Stimulated activated memory B cell treated with anti-CD40 and anti-IgM and Interleukin-4, amounts not matched to agents 10 μg/mL and 1 μg/mL and 100 μg/mL, for 72 hours (primary cell): Measurements from ENCODE around the gene DPP6.

ENCODE experiments used
- ATAC-seq: fragments of 150-1000 bp; cut with Tn5 transposase; 2 replicates; pipeline ENCODE4 v1.10.0; 2021
- H3K27ac Mint-ChIP-seq: one replicate; pipeline ENCODE4 v1.8.0; 2022; ENCODE audit warnings: mild to moderate bottlenecking, mixed read lengths
- H3K27me3 Mint-ChIP-seq: one replicate; pipeline ENCODE4 v1.8.0; 2022; ENCODE audit warnings: mixed read lengths
- H3K36me3 Mint-ChIP-seq: one replicate; pipeline ENCODE4 v1.8.0; 2022; ENCODE audit warnings: mixed read lengths
- H3K4me1 Mint-ChIP-seq: one replicate; pipeline ENCODE4 v1.8.0; 2022; ENCODE audit warnings: mixed read lengths
- H3K4me3 Mint-ChIP-seq: one replicate; pipeline ENCODE4 v1.8.0; 2022; ENCODE audit warnings: mild to moderate bottlenecking, moderate library complexity, mixed read lengths
- H3K9me3 Mint-ChIP-seq: one replicate; pipeline ENCODE4 v1.8.0; 2022; ENCODE audit warnings: mixed read lengths

Gene DPP6

GRCh38 chr7:154781369-154782303 lies 729.4 kb downstream of the DPP6 start:
- no peak for ATAC-seq
- Mint-ChIP-seq H3K9me3 (peaks cover 22% of the 10 kb centered on the region), H3K4me3 (no peak overlapping the region), H3K27me3 (no peaks in the 10 kb centered on the region), H3K27ac (no peak overlapping the region), H3K36me3 (peaks cover 4% of the 10 kb centered on the region), H3K4me1 (peaks cover 6% of the 10 kb centered on the region)

DNA sequence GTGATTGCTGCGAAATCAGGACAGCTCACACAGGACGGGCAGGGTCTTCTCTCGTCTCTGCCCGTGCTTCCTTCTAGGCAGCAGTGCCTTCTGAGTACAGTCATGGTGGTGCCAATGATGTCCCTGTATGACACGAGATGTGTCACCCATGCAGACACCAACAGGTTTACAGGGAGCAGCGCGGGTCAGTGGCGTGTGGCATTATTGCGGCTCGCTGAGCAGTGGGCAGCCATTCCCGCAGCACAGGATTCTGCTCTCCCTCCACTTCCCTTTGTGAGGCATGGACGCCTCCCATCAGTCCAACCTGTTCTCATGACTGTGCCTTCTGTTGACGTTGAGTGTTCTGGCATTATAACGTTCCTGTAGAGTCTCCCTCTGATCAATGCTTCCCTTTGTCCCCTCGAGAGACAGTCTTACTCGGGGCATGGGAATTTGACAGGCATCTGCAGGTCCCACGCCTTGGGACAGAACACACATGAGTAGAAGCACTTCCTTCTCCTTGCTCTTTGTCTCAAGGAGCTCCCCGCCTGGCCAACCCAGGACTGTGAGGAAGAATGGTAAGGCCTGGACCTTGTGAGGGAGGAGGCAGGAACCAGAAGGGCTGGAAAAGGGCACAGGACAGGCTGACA lies 731.2 kb downstream of the DPP6 start:
- ATAC-seq: no peak
- no peaks in the 10 kb centered on the region for H3K4me1 Mint-ChIP-seq
- H3K36me3 Mint-ChIP-seq: peaks cover 4% of the 10 kb centered on the region
- H3K4me3 Mint-ChIP-seq: no peak overlapping the region
- peaks cover 26% of the 10 kb centered on the region for H3K9me3 Mint-ChIP-seq
- H3K27me3 Mint-ChIP-seq: peaks cover under 1% of the 10 kb centered on the region
- no peak overlapping the region for H3K27ac Mint-ChIP-seq

GRCh38 chr7:154785898-154786297 lies 733.7 kb downstream of the DPP6 start:
- Mint-ChIP-seq H3K36me3 (no peaks in the 10 kb centered on the region), H3K27ac (no peak overlapping the region), H3K27me3 (peaks cover 13% of the 10 kb centered on the region), H3K4me1 (no peaks in the 10 kb centered on the region), H3K9me3 (peaks cover 16% of the 10 kb centered on the region), H3K4me3 (no peak overlapping the region)
- no peak for ATAC-seq

- H3K4me1 Mint-ChIP-seq: no peaks in the 10 kb centered on the region
- H3K9me3 Mint-ChIP-seq: peaks cover 15% of the 10 kb centered on the region
- no peak for ATAC-seq
- H3K4me3 Mint-ChIP-seq: no peak overlapping the region
- no peaks in the 10 kb centered on the region for H3K36me3 Mint-ChIP-seq
- H3K27me3 Mint-ChIP-seq: peaks cover 33% of the 10 kb centered on the region
- no peak overlapping the region for H3K27ac Mint-ChIP-seq
Observed at GRCh38 chr7:154789404-154789803, 737.2 kb downstream of the DPP6 start.

DNA sequence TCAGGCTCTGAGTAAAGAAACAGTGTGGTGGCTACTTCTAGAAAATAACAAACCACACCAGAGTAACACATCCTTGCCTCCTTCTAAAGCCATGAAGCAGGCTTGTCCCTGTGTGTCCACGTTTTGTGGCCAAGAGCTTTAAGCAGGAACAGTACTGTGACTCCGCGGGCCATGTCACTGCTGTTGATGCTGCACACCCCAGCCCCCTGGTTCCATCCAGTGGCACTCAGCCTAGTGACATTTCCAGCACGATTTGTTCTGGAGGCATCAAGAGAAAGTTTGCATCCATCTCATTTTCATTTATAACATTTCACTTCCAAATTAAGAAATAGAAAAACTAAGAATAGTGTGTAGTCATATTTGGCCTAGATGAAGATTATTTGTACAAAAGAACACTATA lies 739.4 kb downstream of the DPP6 start:
- H3K9me3 Mint-ChIP-seq: peaks cover 7% of the 10 kb centered on the region
- H3K27me3 Mint-ChIP-seq: peaks cover 45% of the 10 kb centered on the region
- no peak overlapping the region for H3K27ac Mint-ChIP-seq
- no peaks in the 10 kb centered on the region for H3K4me1 Mint-ChIP-seq
- H3K4me3 Mint-ChIP-seq: no peak overlapping the region
- no peaks in the 10 kb centered on the region for H3K36me3 Mint-ChIP-seq
- ATAC-seq: no peak

- Mint-ChIP-seq H3K36me3 (no peaks in the 10 kb centered on the region), H3K9me3 (peaks cover 4% of the 10 kb centered on the region), H3K4me3 (no peak overlapping the region), H3K27ac (no peak overlapping the region), H3K27me3 (peaks cover 47% of the 10 kb centered on the region), H3K4me1 (no peaks in the 10 kb centered on the region)
- no peak for ATAC-seq
Observed at GRCh38 chr7:154792436-154793055, 740.3 kb downstream of the DPP6 start.

- H3K27me3 Mint-ChIP-seq: peaks cover 37% of the 10 kb centered on the region
- H3K4me1 Mint-ChIP-seq: no peaks in the 10 kb centered on the region
- peak; percentile 17 for ATAC-seq
- no peaks in the 10 kb centered on the region for H3K9me3 Mint-ChIP-seq
- no peaks in the 10 kb centered on the region for H3K36me3 Mint-ChIP-seq
- H3K27ac Mint-ChIP-seq: no peak overlapping the region
- no peak overlapping the region for H3K4me3 Mint-ChIP-seq
Observed at GRCh38 chr7:154794147-154794780, 742.1 kb downstream of the DPP6 start.

- H3K36me3 Mint-ChIP-seq: no peaks in the 10 kb centered on the region
- no peak overlapping the region for H3K27ac Mint-ChIP-seq
- H3K9me3 Mint-ChIP-seq: no peaks in the 10 kb centered on the region
- no peak overlapping the region for H3K4me3 Mint-ChIP-seq
- H3K4me1 Mint-ChIP-seq: no peaks in the 10 kb centered on the region
- no peak for ATAC-seq
- peaks cover 34% of the 10 kb centered on the region for H3K27me3 Mint-ChIP-seq
Observed at GRCh38 chr7:154795014-154795413, 742.8 kb downstream of the DPP6 start.

- ATAC-seq: no peak
- Mint-ChIP-seq H3K4me1 (no peaks in the 10 kb centered on the region), H3K27me3 (peaks cover 34% of the 10 kb centered on the region), H3K36me3 (no peaks in the 10 kb centered on the region), H3K27ac (no peak overlapping the region), H3K9me3 (no peaks in the 10 kb centered on the region), H3K4me3 (no peak overlapping the region)
Observed at GRCh38 chr7:154795437-154795836, 743.2 kb downstream of the DPP6 start.

- no peaks in the 10 kb centered on the region for H3K4me1 Mint-ChIP-seq
- no peak overlapping the region for H3K27ac Mint-ChIP-seq
- no peak for ATAC-seq
- H3K27me3 Mint-ChIP-seq: peaks cover 11% of the 10 kb centered on the region
- no peak overlapping the region for H3K4me3 Mint-ChIP-seq
- H3K9me3 Mint-ChIP-seq: peaks cover 2% of the 10 kb centered on the region
- no peaks in the 10 kb centered on the region for H3K36me3 Mint-ChIP-seq
Observed at GRCh38 chr7:154804449-154804848, 752.3 kb downstream of the DPP6 start.

DNA sequence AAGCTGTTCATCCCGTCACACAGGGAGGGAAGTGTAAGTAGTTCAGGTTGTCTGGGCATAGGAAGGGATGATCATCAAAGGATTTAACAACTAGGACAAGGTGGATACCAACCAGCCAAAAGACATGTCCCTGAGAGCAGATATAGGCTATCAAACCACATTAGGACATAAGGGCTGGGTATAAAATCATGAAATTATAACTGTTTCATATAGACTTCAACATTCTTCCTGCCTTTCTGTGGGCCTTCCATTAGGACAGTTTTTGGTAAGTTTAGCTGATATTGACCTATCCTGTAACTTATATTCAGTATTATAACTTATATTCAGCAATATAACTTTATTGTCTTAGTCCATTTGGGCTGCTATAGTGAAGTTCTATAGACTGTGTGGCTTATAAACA lies 759.8 kb downstream of the DPP6 start:
- H3K27ac Mint-ChIP-seq: no peak overlapping the region
- no peak overlapping the region for H3K4me3 Mint-ChIP-seq
- peaks cover 15% of the 10 kb centered on the region for H3K9me3 Mint-ChIP-seq
- ATAC-seq: no peak
- H3K36me3 Mint-ChIP-seq: no peaks in the 10 kb centered on the region
- no peaks in the 10 kb centered on the region for H3K27me3 Mint-ChIP-seq
- no peaks in the 10 kb centered on the region for H3K4me1 Mint-ChIP-seq

- peaks cover 6% of the 10 kb centered on the region for H3K9me3 Mint-ChIP-seq
- H3K4me3 Mint-ChIP-seq: no peak overlapping the region
- H3K36me3 Mint-ChIP-seq: no peaks in the 10 kb centered on the region
- no peak for ATAC-seq
- H3K4me1 Mint-ChIP-seq: no peaks in the 10 kb centered on the region
- no peak overlapping the region for H3K27ac Mint-ChIP-seq
- H3K27me3 Mint-ChIP-seq: no peaks in the 10 kb centered on the region
Observed at GRCh38 chr7:154817224-154817896, 765.2 kb downstream of the DPP6 start.

- Mint-ChIP-seq H3K27me3 (peaks cover 9% of the 10 kb centered on the region), H3K9me3 (peaks cover 4% of the 10 kb centered on the region), H3K4me3 (no peak overlapping the region), H3K27ac (no peak overlapping the region), H3K36me3 (no peaks in the 10 kb centered on the region), H3K4me1 (no peaks in the 10 kb centered on the region)
- no peak for ATAC-seq
Observed at GRCh38 chr7:154827007-154827406, 774.8 kb downstream of the DPP6 start.

DNA sequence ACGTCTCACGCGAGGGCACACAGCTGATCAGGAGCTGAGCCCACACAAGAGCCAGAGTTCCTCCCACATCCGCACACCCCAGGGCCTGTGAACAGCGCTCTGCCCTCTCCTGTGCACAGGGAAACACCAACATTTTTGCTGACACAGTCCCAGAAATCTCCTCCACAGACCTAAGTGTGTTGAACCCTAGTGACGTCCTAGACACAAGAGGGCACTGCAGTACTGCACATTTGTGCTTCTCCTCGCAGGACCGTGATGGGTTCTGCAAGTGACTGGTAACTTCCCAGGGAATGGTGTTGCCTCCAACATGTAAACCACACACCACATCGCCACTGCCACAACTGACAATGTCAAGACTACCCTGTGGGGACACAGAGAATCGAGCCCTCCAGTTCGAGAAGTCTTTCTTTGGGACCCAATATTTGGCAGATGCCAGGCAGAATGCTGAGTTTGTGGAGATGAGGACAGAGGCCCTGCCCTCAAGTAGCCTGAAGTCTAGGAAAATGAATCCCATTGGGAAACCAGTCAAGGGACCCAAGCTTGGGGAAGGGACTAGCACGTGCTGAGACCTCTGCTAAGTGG lies 780.5 kb downstream of the DPP6 start:
- no peaks in the 10 kb centered on the region for H3K36me3 Mint-ChIP-seq
- no peak for ATAC-seq
- H3K9me3 Mint-ChIP-seq: peaks cover 2% of the 10 kb centered on the region
- H3K27me3 Mint-ChIP-seq: peaks cover 19% of the 10 kb centered on the region
- H3K4me1 Mint-ChIP-seq: no peaks in the 10 kb centered on the region
- no peak overlapping the region for H3K27ac Mint-ChIP-seq
- no peak overlapping the region for H3K4me3 Mint-ChIP-seq
